ENCODE measurements around the gene RPS6KA5.
A peak's percentile ranks its signal among the peaks of the same experiment; 100 is the strongest.

RPS6KA5 gene

DNA sequence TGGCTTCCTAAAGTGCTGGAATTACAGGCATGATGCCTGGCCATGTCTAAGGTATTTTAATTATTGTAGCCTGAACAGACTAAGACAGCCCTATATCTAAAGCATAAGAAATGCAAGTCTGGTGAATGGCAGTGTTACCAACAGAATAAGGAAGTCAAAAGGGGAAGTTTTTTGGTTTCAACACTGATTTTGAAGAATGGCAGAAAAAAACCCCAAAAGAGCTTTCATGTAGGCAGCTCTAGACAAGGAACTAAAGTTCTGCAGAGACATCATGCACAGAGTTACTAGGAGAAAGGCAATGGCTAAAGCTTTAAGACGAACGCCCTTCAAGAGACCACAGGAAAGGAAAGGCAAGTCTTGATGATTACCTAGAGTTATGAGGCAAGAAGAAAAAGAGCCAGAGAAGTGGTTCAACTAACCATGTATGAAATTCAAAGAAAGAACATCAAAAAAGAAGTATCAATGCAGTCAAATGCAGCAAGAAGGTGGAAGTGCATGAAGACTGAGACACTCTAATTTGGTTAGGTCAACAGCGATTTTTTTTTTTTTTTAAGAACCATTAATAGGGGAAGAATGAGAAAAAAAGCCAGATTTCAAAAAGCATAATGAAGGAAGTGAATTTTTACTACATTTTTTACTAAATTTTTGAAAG is 50.8 kb downstream of the RPS6KA5 start:
- Mint-ChIP-seq H3K4me1 (peaks cover 11% of the 10 kb centered on the region), H3K4me3 (no peak overlapping the region), H3K27me3 (ENCODE audit: low read depth) (no peaks in the 10 kb centered on the region), H3K36me3 (ENCODE audit: low read depth) (no peaks in the 10 kb centered on the region), H3K27ac (no peak overlapping the region), H3K9me3 (no peaks in the 10 kb centered on the region)
- TF ChIP-seq, protein P1, sequence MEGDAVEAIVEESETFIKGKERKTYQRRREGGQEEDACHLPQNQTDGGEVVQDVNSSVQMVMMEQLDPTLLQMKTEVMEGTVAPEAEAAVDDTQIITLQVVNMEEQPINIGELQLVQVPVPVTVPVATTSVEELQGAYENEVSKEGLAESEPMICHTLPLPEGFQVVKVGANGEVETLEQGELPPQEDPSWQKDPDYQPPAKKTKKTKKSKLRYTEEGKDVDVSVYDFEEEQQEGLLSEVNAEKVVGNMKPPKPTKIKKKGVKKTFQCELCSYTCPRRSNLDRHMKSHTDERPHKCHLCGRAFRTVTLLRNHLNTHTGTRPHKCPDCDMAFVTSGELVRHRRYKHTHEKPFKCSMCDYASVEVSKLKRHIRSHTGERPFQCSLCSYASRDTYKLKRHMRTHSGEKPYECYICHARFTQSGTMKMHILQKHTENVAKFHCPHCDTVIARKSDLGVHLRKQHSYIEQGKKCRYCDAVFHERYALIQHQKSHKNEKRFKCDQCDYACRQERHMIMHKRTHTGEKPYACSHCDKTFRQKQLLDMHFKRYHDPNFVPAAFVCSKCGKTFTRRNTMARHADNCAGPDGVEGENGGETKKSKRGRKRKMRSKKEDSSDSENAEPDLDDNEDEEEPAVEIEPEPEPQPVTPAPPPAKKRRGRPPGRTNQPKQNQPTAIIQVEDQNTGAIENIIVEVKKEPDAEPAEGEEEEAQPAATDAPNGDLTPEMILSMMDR (IDR thresholded peaks at IDR 0.05; ENCODE audit: unreplicated experiment in 3 of 3), result no peak

DNA sequence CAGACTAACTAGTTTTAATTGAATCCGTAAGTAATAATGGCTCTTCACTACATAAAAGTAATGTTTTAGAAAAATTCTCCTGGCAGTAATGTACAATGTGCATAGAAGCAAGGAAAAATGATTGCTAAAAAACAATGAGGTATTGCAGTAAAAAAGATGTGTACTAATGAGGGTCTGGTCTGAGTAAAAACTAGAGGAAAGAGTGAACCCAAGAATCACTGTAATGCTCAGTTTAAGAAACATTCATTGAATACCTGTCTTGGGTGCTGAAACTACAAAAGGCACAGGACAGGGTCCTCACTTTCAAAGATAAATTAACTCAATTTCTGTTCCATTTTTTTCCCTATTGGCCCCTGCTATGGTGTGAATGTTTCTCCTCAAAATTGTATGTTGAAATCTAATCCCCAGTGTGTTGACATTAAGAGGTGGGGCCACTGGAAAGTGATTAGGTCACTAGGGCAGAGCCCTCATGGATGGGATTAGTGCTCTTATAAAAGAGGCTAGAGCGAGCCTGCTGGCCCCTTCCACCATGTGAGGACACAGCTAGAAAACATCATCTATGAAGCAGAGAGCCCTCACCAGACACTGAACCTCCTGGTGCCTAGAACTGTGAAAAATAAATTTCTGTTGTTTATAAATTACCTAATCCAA is 51.6 kb downstream of the RPS6KA5 start:
- no peaks in the 10 kb centered on the region for H3K9me3 Mint-ChIP-seq
- no peaks in the 10 kb centered on the region for H3K36me3 Mint-ChIP-seq (ENCODE audit: low read depth)
- H3K27me3 Mint-ChIP-seq (ENCODE audit: low read depth), result no peaks in the 10 kb centered on the region
- H3K27ac Mint-ChIP-seq, result no peak overlapping the region
- TF ChIP-seq, protein P1 (IDR thresholded peaks at IDR 0.05; ENCODE audit: unreplicated experiment in 3 of 3), result no peak
- no peak overlapping the region for H3K4me3 Mint-ChIP-seq
- H3K4me1 Mint-ChIP-seq, result peaks cover 11% of the 10 kb centered on the region

DNA sequence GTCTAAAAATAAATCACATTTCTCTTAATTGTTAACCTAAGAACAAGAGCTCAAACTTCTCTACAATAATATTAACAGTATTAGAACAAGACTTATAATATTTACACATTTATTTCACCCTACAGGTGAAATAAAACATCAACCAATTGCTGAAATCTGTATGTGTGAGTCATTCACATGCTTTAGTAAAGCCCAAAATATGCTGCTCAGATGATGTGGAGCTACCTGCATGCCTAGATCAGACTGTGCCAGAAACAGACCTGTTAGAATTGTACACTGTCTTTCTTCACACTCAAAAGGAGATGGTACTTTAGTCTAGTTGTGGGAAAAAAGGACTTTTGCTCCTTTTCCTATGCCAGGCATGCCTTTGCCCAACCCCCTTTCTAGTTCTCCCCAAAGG is 54.7 kb downstream of the RPS6KA5 start:
- Mint-ChIP-seq H3K27ac (no peak overlapping the region), H3K4me3 (no peak overlapping the region)

DNA sequence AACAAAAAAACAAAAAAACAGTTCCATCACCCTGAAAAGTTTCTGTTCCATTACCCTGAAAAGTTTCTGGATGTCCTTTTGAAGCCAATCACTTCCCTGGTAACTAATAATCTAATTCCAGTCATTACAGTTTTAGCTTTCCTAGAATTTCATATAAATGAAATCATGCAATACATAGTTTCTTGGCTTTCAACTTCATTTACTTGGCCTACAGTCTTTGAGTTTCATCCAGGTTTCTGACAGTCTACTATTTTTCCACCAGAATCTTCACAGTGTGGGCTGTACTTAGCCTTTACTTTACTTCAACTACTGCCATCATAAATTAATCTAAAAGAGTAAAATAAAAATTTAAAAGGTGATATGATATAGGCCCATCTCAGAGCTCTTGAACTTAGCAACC is 55.5 kb downstream of the RPS6KA5 start:
- Mint-ChIP-seq H3K4me1 (peaks cover 11% of the 10 kb centered on the region), H3K9me3 (no peaks in the 10 kb centered on the region), H3K27ac (peak overlapping the region in 2 of 3 experiments; percentile 23 to 74), H3K36me3 (ENCODE audit: low read depth) (no peaks in the 10 kb centered on the region), H3K27me3 (ENCODE audit: low read depth) (no peaks in the 10 kb centered on the region), H3K4me3 (no peak overlapping the region)
- TF ChIP-seq, protein P1 (IDR thresholded peaks at IDR 0.05; ENCODE audit: unreplicated experiment in 3 of 3), result no peak

More for the DNA sequence above, 54.7 kb downstream of the RPS6KA5 start:
- Mint-ChIP-seq H3K27me3 (ENCODE audit: low read depth) (no peaks in the 10 kb centered on the region), H3K4me1 (peaks cover 11% of the 10 kb centered on the region), H3K36me3 (ENCODE audit: low read depth) (no peaks in the 10 kb centered on the region), H3K9me3 (no peaks in the 10 kb centered on the region)
- TF ChIP-seq, protein P1 (IDR thresholded peaks at IDR 0.05; ENCODE audit: unreplicated experiment in 3 of 3), result no peak

DNA sequence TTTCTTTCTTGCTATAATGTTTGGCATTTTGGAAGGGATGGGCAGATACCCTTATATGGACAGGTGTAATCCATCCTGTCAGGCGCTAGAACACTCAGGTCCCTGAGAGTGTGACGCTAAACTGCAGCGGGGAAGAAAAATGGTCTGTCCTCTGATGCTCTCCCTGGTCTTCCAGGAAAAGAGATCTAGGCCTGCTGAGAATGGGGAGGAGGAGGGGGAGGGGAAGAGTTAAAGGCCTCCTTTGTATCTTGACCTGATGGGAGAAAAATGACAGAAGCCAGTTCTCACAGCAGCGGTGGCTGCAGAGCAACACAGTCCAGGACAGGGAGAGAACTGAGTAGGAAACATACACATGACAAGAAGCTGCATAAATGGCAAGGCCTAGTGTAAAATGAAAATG is 61.1 kb downstream of the RPS6KA5 start:
- no peaks in the 10 kb centered on the region for H3K9me3 Mint-ChIP-seq
- H3K27ac Mint-ChIP-seq, result no peak overlapping the region
- TF ChIP-seq, protein P1 (IDR thresholded peaks at IDR 0.05; ENCODE audit: unreplicated experiment in 3 of 3), result no peak
- H3K27me3 Mint-ChIP-seq (ENCODE audit: low read depth), result no peaks in the 10 kb centered on the region
- no peaks in the 10 kb centered on the region for H3K4me1 Mint-ChIP-seq
- H3K4me3 Mint-ChIP-seq, result no peak overlapping the region
- peaks cover 10% of the 10 kb centered on the region for H3K36me3 Mint-ChIP-seq (ENCODE audit: low read depth)

DNA sequence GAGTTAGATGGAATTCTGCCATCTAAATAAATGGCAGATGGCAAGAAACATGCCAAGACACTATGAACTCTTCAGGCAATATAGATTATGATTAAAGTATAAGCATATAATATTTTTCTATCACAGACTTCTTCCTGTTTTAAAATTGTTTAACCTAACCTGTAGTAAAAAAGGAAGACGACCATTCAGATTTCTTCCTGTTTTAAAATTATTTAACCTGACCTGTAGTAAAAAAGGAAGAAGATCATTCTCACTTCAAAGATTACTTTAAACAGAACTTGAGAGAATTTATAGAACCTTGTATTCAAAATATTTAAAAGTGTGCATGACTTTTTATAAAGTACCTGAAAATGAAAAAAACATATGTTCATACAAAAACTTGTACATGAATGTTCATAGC is 63.5 kb downstream of the RPS6KA5 start:
- no peaks in the 10 kb centered on the region for H3K27me3 Mint-ChIP-seq (ENCODE audit: low read depth)
- H3K4me1 Mint-ChIP-seq, result no peaks in the 10 kb centered on the region
- H3K27ac Mint-ChIP-seq, result no peak overlapping the region
- no peaks in the 10 kb centered on the region for H3K9me3 Mint-ChIP-seq
- TF ChIP-seq, protein P1 (IDR thresholded peaks at IDR 0.05; ENCODE audit: unreplicated experiment in 3 of 3), result no peak
- no peak overlapping the region for H3K4me3 Mint-ChIP-seq
- H3K36me3 Mint-ChIP-seq (ENCODE audit: low read depth), result peaks cover 13% of the 10 kb centered on the region

Measured in nephron (organoid).